Measurements from ENCODE around the gene RAET1E. TPM values are rescaled to one million over a fixed set of nuclear protein-coding genes. Genes with fewer than 3 reads are reported as not detected.
A peak's percentile ranks its signal among the peaks of the same experiment; 100 is the strongest.
"Not testable (repeated sequence)": the region's sequence is repeated elsewhere in the genome, so short reads cannot be mapped to it uniquely, and the experiment has no call there.

Gene RAET1E
- total RNA-seq, 1 donor: under 0.01 TPM

GRCh38 chr6:149895048-149895590 is 2.8 kb downstream of the RAET1E start:
- DNase-seq (ENCODE audit: low read depth in 2 of 3, low spot score in 2 of 3): no peak

DNA sequence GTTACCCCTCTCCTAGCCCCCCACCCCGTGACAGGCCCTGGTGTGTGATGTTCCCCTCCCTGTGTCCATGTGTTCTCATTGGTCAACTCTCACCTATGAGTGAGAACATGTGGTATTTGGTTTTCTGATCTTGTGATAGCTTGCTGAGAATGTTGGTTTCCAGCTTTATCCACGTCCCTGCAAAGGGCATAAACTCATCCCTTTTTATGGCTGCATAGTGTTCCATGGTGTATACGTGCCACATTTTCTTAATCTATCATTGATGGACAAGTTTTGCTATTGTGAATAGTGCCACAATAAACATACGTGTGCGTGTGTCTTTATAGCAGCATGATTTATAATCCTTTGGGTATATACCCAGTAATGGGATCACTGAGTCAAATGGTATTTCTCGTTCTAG is 6.0 kb downstream of the RAET1E start:
- not testable (repeated sequence) for DNase-seq (ENCODE audit: low read depth in 2 of 3, low spot score in 2 of 3)

GRCh38 chr6:149891259-149891658 is 6.7 kb downstream of the RAET1E start:
- DNase-seq (ENCODE audit: low read depth in 2 of 3, low spot score in 2 of 3): no peak

DNA sequence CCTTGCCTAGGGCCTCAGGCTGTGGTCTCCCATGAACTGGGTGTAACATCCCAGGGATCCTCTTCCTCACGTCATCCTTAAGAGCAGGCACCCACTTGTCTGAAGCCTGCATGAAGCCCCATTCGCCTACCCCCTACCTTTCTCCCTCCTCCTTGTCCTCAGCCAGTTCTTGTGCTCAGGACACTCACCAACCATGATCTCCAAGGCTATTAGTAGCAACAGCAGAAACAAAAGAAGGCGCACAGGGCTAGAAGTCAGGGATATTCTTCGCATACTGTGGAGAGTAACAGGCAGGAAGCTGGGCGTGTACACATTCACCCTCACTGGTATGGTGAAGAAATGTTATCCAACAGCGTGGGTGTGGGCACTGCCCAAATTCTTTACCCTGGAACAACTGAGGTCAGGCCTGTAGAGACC is 7.3 kb downstream of the RAET1E start:
- DNase-seq (ENCODE audit: low read depth in 2 of 3, low spot score in 2 of 3): no peak

DNA sequence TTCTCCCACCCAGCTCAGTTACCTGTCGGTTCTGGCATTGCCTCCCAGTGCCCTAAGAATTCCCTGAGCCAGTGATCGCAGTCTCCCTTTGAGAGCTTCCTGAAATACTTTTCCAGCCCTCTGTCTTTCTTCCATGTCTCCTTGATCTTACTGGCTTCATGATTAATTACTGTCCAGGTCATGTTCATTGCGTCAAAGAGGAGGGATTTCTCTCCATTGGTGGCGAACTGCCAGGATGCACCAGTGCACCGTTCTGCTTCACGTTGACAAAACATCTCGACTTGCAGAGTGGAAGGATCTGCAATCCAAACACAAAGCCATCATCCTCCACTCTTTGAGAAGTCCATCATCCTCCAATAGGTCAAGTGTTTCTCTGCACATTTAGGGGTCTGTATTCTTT is 8.6 kb downstream of the RAET1E start:
- no peak for DNase-seq (ENCODE audit: low read depth in 2 of 3, low spot score in 2 of 3)

DNA sequence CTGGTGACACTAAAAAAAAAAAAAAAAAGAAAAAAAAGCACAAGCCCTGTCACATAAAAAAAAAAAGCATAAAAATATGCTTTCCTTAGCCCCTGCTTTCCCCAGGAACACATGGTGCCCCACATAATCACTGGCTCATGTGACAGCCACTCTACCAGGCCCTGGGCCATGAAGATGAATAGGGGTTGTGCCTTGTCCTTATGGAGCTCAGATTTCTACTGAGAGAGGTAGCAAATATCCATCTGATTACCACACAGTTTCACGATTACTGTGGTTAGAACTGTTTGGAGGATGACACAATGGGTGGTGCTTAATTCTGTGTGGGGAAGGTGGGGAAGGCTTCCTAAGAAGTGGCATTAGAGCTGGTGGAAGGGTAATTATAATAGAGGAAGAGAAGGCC is 9.3 kb downstream of the RAET1E start:
- no peak for DNase-seq (ENCODE audit: low read depth in 2 of 3, low spot score in 2 of 3)

- no peak for DNase-seq (ENCODE audit: low read depth in 2 of 3, low spot score in 2 of 3)
Measured at GRCh38 chr6:149888093-149888492, 9.8 kb downstream of the RAET1E start.

DNA sequence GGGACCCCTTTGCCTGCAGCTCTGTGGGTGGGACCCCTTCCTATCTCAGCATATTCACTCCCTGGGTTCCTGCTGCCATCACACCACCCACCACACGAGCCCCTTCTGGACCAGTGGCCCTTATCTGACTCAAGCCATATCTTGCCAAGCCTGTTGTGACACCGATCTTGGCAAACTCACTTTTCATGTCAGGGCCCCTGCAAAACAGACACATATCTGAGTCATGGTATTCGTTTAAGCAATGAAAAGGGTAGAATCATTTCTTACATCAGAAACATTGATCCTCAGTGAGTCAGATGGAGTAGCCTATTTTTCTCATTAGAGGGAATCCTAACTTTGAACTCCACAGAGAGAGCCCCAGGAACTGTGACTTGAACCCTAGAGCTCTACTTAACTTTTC is 10.6 kb downstream of the RAET1E start:
- no peak for DNase-seq (ENCODE audit: low read depth in 2 of 3, low spot score in 2 of 3)

GRCh38 chr6:149885888-149886287 is 12.0 kb downstream of the RAET1E start:
- no peak for DNase-seq (ENCODE audit: low read depth in 2 of 3, low spot score in 2 of 3)

DNA sequence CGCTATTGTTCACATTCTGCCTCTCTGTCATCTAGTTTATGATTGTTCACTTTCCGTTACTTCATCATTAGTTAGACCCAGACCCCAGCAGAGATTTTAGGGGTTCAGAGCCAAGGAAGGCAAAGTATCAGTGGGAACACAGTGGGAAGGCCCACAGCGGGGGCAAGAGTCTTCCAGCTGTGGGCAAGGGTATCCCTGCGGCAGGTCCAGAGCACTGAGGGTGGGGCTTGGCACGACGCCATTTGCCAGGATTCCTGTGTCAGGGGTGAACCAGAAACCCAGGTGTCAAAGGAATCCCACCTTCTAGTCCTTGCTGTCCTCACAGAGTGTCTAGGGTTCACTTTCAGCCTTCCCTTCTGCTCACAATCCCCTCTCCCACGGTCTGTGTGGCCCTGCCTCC is 13.3 kb downstream of the RAET1E start:
- no peak for DNase-seq (ENCODE audit: low read depth in 2 of 3, low spot score in 2 of 3)

GRCh38 chr6:149884215-149884614 is 13.7 kb downstream of the RAET1E start:
- no peak for DNase-seq (ENCODE audit: low read depth in 2 of 3, low spot score in 2 of 3)

GRCh38 chr6:149881860-149882259 is 16.1 kb downstream of the RAET1E start:
- no peak for DNase-seq (ENCODE audit: low read depth in 2 of 3, low spot score in 2 of 3)

- DNase-seq (ENCODE audit: low read depth in 2 of 3, low spot score in 2 of 3): no peak
Measured at GRCh38 chr6:149881066-149881766, 16.7 kb downstream of the RAET1E start.

DNA sequence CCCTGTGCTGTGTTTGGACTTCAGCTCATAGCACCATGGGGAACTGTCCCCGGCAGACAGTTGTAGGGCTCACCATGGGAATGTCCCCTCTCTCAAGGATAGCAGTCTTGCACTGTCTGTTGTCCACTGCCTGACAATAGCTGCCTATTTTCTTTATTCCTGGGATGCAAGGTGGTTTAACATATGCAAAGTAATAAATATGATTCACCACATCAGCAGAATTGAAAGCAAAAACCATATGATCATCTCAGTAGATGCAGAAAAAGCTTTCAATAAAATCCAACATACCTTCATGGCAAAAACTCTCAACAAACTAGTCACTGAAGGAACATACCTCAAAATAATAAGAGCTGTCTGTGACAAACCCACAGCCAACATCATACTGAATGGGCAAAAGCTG is 20.3 kb downstream of the RAET1E start:
- no peak for DNase-seq (ENCODE audit: low read depth in 2 of 3, low spot score in 2 of 3)

DNA sequence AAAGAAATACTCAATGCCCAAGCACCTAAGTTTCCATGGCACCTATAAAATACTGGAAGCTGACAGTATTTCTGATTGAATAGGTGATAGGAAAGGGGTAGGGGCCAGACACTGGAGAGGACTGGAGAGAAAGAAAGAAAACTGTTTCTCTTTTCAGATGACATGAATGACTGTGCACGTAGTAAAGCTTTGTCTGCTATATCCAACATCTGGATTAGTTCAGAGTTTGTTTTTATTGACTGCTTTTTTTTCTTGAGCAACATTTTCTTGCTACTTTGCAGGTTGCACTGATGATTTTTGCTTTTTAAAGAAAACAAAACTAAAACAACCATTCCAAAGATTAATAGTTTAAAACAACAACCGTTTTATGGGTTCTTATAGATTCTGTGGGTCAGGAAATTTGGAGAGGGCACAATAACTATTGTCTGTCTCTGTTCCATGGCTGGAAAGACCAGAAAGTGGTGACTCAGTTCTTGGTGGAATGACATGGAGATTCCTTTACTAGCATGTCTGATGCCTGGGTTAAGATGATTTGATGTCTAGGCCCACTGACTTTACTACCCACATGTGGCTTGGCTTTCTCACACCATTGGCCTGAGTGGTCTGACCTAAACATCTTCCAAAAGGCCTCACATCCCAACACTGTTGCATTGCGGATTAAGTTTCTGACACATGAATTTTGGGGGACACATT is 21.5 kb downstream of the RAET1E start:
- DNase-seq (ENCODE audit: low read depth in 2 of 3, low spot score in 2 of 3): no peak

GRCh38 chr6:149872233-149872632 is 25.7 kb downstream of the RAET1E start:
- DNase-seq (ENCODE audit: low read depth in 2 of 3, low spot score in 2 of 3): no peak

GRCh38 chr6:149871182-149871581 is 26.7 kb downstream of the RAET1E start:
- no peak for DNase-seq (ENCODE audit: low read depth in 2 of 3, low spot score in 2 of 3)

DNA sequence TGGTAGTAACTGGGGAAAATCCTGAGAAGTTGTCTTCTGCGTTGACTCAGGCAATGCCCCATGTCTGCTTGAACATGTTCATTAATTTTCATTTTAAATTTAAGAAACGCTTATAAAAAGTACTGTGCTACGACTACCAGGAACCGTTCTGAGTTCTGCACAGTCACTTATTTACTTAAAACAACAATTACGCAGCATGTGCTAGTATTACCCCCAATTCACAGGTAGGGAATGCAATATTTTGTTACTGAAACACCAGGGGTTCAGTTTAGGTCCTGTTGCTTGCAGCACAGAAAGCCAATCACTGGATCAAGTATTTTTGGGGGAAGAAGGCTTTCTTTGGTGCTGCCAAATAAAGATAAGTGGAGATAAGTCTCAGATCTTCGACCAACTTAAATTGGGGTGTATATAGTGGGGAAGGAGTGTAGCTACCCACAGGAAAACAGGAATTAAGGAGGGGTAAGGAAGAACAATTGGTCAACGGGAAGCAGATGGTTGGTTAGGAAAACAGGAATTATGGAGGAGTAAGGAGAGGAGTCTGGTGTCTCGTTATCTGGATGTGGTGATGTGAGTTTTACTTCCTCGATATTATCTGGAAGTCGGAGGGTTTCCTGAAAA is 28.5 kb downstream of the RAET1E start:
- no peak for DNase-seq (ENCODE audit: low read depth in 2 of 3, low spot score in 2 of 3)

- no peak for DNase-seq (ENCODE audit: low read depth in 2 of 3, low spot score in 2 of 3)
Measured at GRCh38 chr6:149867876-149868640, 29.9 kb downstream of the RAET1E start.

DNA sequence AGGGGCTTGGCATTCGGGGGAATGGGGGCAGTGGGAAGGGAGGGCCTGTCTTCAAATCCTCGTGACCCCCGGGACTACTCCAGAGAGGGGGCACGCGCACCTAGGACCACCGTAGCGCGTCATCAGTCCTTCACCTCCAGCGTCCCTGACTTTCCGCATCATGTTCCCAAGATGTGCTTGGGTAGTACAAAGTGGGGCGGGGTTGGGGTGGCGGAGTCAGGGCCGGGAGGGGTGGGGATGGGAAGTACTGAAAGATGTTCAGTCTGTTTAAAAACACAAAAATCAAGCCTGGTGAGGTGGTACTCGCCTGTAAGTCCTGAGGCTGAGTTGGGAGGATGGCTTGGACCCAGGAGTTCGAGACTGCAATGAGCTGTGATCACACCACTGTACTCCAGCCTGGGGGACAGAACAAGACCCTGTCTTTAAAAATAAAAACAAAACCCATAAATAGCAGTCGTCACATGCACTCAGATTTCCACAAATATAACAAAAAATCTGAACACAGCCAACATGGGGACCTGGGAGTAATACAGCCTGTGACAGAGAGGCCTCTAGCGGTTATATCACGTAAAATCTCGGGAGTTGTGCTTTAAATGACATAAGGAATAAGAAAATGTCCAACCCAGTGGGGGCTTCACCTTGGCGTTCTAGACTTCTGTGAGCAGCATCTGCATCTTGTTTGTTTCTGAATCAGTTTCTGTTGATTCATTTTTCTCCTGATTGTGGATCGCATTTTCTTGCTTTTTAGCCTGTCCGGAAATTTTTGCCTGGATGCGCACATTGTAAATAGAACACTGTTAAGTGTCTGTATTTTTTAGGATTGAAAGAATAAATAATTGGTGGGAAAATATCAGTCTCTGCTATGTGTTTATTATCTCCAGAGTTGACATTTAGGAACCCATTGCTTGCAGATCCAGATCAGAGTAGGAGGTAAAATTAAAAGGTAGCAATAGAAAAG is 33.1 kb downstream of the RAET1E start:
- peak; percentile 17 to 78 (median 52) for DNase-seq (ENCODE audit: low read depth in 2 of 3, low spot score in 2 of 3)
